Brain microvascular endothelial cell (primary cell): ENCODE data around the gene MRPS18B.

ENCODE experiments used
- DNase-seq: peaks from one replicate; pipeline ENCODE4 v3.0.0-alpha.2; 2020
- H3K27ac ChIP-seq: fragments of 250-450 bp; sonication (Bioruptor Pico); 2 replicates; pipeline ENCODE4 v1.5.1; 2020; ENCODE audit warnings: mild to moderate bottlenecking, moderate library complexity
- H3K27me3 ChIP-seq: fragments of 250-450 bp; sonication (Bioruptor Pico); replicated peaks from 2 replicates; pipeline ENCODE4 v1.5.1; 2020; ENCODE audit warnings: mild to moderate bottlenecking
- H3K36me3 ChIP-seq: fragments of 250-450 bp; sonication (Bioruptor Pico); replicated peaks from 2 replicates; pipeline ENCODE4 v1.5.1; 2020; ENCODE audit warnings: mild to moderate bottlenecking
- H3K4me3 ChIP-seq: 2 replicates; pipeline ENCODE4 v1.5.1; 2011; ENCODE audit warnings: low read depth, mild to moderate bottlenecking, control low read depth, low read length, moderate library complexity
- CTCF ChIP-seq: IDR thresholded peaks from 2 replicates; pipeline ENCODE4 v1.5.1; 2011; ENCODE audit warnings: low read depth, mild to moderate bottlenecking, moderate library complexity, low read length, control low read depth, inconsistent platforms; ENCODE audit errors: missing control alignments
- in situ Hi-C: cut with HindIII; loops from 2 replicates; pipeline ENCODE4 v1.10.0; 2017; ENCODE audit warnings: low sequenced_read_pairs, low pct_ligation_motif_present

The MRPS18B gene

GRCh38 chr6:30613251-30614043 is 4.2 kb upstream of the MRPS18B start:
- in situ Hi-C loops, result no loop called here
- TF ChIP-seq CTCF, result no peak
- Histone ChIP-seq H3K4me3 (no peak overlapping the region), H3K27me3 (no peaks in the 10 kb centered on the region), H3K27ac (no peak overlapping the region), H3K36me3 (peaks cover 30% of the 10 kb centered on the region)
- DNase-seq, result no peak

- H3K27me3 ChIP-seq, result no peaks in the 10 kb centered on the region
- DNase-seq, result no peak
- no peak for TF ChIP-seq CTCF
- peaks cover 22% of the 10 kb centered on the region for H3K36me3 ChIP-seq
- peak overlapping the region; percentile 37 for H3K27ac ChIP-seq
- in situ Hi-C loops, result no loop called here
- peak overlapping the region; percentile 47 for H3K4me3 ChIP-seq
These were observed 3.4 kb upstream of the MRPS18B start for GRCh38 chr6:30614044-30614842.

GRCh38 chr6:30614843-30615218 is 2.8 kb upstream of the MRPS18B start:
- Histone ChIP-seq H3K4me3 (peak overlapping the region; percentile 96), H3K36me3 (peaks cover 22% of the 10 kb centered on the region), H3K27me3 (no peaks in the 10 kb centered on the region), H3K27ac (peak overlapping the region; percentile 99)
- in situ Hi-C loops, result no loop called here
- no peak for TF ChIP-seq CTCF
- peak; percentile 93 for DNase-seq

GRCh38 chr6:30615219-30615957 is 2.3 kb upstream of the MRPS18B start:
- H3K4me3 ChIP-seq, result peak overlapping the region; percentile 96
- in situ Hi-C loops, result no loop called here
- DNase-seq, result peak; percentile 45
- H3K27ac ChIP-seq, result peak overlapping the region; percentile 99
- H3K27me3 ChIP-seq, result no peaks in the 10 kb centered on the region
- H3K36me3 ChIP-seq, result peaks cover 24% of the 10 kb centered on the region
- no peak for TF ChIP-seq CTCF

GRCh38 chr6:30615958-30616810 is 1.5 kb upstream of the MRPS18B start:
- in situ Hi-C loops, result no loop called here
- Histone ChIP-seq H3K36me3 (peaks cover 26% of the 10 kb centered on the region), H3K4me3 (peak overlapping the region; percentile 96), H3K27me3 (no peaks in the 10 kb centered on the region), H3K27ac (peak overlapping the region; percentile 99)
- no peak for DNase-seq
- TF ChIP-seq CTCF, result no peak
